ENCODE data around the gene DEUP1.

DNA sequence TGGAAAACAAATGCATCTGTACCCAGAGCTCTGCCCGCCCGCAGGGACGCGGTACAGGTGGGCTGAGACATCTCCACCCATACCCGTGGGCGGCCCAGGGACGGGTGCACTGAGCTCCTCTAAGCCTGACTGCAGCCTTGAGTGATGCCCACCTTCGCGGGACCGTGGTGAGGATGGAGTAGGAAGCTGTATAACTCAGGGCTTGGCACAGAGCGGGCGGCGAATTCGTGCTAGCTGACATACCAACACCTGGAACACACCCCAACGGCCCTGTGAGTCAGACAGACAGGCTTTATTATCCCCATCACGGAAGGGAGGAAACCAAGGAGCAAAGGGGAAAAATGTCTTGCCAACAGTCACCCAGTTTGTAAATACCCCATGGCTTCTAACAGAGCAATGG lies 150.7 kb downstream of the DEUP1 start:
- TF ChIP-seq, protein P1, sequence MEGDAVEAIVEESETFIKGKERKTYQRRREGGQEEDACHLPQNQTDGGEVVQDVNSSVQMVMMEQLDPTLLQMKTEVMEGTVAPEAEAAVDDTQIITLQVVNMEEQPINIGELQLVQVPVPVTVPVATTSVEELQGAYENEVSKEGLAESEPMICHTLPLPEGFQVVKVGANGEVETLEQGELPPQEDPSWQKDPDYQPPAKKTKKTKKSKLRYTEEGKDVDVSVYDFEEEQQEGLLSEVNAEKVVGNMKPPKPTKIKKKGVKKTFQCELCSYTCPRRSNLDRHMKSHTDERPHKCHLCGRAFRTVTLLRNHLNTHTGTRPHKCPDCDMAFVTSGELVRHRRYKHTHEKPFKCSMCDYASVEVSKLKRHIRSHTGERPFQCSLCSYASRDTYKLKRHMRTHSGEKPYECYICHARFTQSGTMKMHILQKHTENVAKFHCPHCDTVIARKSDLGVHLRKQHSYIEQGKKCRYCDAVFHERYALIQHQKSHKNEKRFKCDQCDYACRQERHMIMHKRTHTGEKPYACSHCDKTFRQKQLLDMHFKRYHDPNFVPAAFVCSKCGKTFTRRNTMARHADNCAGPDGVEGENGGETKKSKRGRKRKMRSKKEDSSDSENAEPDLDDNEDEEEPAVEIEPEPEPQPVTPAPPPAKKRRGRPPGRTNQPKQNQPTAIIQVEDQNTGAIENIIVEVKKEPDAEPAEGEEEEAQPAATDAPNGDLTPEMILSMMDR (IDR thresholded peaks at IDR 0.05): no peak
- no peak for TF ChIP-seq EP300 (IDR thresholded peaks at IDR 0.05)
- no peak for TF ChIP-seq POLR2A (IDR thresholded peaks at IDR 0.05)
- TF ChIP-seq POLR2AphosphoS5 (IDR thresholded peaks at IDR 0.05): no peak
